ENCODE data around the gene MOSMO. TPM values are rescaled to one million over a fixed set of nuclear protein-coding genes. Genes with fewer than 3 reads are reported as not detected.
A peak's percentile ranks its signal among the peaks of the same experiment; 100 is the strongest.
"Not testable (repeated sequence)": the region's sequence is repeated elsewhere in the genome, so short reads cannot be mapped to it uniquely, and the experiment has no call there.

The MOSMO gene
- total RNA-seq, 1 experiment from 2014 or later, result 11.1 TPM

GRCh38 chr16:22093331-22093730 is 85.4 kb downstream of the MOSMO start:
- DNase-seq (ENCODE audit: low read depth), result no peak

- DNase-seq (ENCODE audit: low read depth), result no peak
These were observed 86.1 kb downstream of the MOSMO start for GRCh38 chr16:22093996-22094395.

- peak; percentile 40 for DNase-seq (ENCODE audit: low read depth)
These were observed 90.7 kb downstream of the MOSMO start for GRCh38 chr16:22098405-22099255.

- DNase-seq (ENCODE audit: low read depth), result no peak
These were observed 91.5 kb downstream of the MOSMO start for GRCh38 chr16:22099256-22099975.

- no peak for DNase-seq (ENCODE audit: low read depth)
These were observed 95.5 kb downstream of the MOSMO start for GRCh38 chr16:22103441-22103840.

- no peak for DNase-seq (ENCODE audit: low read depth)
These were observed 101.5 kb downstream of the MOSMO start for GRCh38 chr16:22109258-22109898.

- not testable (repeated sequence) for DNase-seq (ENCODE audit: low read depth)
These were observed 103.7 kb downstream of the MOSMO start for GRCh38 chr16:22111629-22112028.

GRCh38 chr16:22116095-22116700 is 108.3 kb downstream of the MOSMO start:
- DNase-seq (ENCODE audit: low read depth), result no peak

GRCh38 chr16:22117609-22118008 is 109.7 kb downstream of the MOSMO start:
- no peak for DNase-seq (ENCODE audit: low read depth)

- no peak for DNase-seq (ENCODE audit: low read depth)
These were observed 112.5 kb downstream of the MOSMO start for GRCh38 chr16:22120440-22120839.

GRCh38 chr16:22122239-22122638 is 114.3 kb downstream of the MOSMO start:
- no peak for DNase-seq (ENCODE audit: low read depth)

GRCh38 chr16:22123146-22123545 is 115.2 kb downstream of the MOSMO start:
- DNase-seq (ENCODE audit: low read depth), result no peak

GRCh38 chr16:22123759-22124490 is 116.0 kb downstream of the MOSMO start:
- no peak for DNase-seq (ENCODE audit: low read depth)

- DNase-seq (ENCODE audit: low read depth), result no peak
These were observed 116.8 kb downstream of the MOSMO start for GRCh38 chr16:22124583-22125284.

- peak; percentile 46 for DNase-seq (ENCODE audit: low read depth)
These were observed 118.2 kb downstream of the MOSMO start for GRCh38 chr16:22126037-22126558.

GRCh38 chr16:22128537-22128936 is 120.6 kb downstream of the MOSMO start:
- DNase-seq (ENCODE audit: low read depth), result not testable (repeated sequence)

- no peak for DNase-seq (ENCODE audit: low read depth)
These were observed 122.6 kb downstream of the MOSMO start for GRCh38 chr16:22130528-22130927.

- DNase-seq (ENCODE audit: low read depth), result no peak
These were observed 124.9 kb downstream of the MOSMO start for GRCh38 chr16:22132801-22133200.

Measured in Daoy (cell line).